HT1080 (cell line): ENCODE measurements around the gene HBZ. TPM values are rescaled to one million over a fixed set of nuclear protein-coding genes. Genes with fewer than 3 reads are reported as not detected.
"Not testable (repeated sequence)": the region's sequence is repeated elsewhere in the genome, so short reads cannot be mapped to it uniquely, and the experiment has no call there.

Source experiments
- DNase-seq: peaks from one replicate; pipeline ENCODE4 v3.0.0-alpha.2; 2015; ENCODE audit warnings: low read depth
- total RNA-seq: library from RNA; depleted of rRNA; stranded (reverse); fragments of >200 nt; shearing (Covaris generic); gene quantifications from 2 replicates; pipeline ENCODE4 v1.2.3, GENCODE V29; 2014

Gene HBZ
- total RNA-seq, 1 experiment from 2014 or later = not detected

DNA sequence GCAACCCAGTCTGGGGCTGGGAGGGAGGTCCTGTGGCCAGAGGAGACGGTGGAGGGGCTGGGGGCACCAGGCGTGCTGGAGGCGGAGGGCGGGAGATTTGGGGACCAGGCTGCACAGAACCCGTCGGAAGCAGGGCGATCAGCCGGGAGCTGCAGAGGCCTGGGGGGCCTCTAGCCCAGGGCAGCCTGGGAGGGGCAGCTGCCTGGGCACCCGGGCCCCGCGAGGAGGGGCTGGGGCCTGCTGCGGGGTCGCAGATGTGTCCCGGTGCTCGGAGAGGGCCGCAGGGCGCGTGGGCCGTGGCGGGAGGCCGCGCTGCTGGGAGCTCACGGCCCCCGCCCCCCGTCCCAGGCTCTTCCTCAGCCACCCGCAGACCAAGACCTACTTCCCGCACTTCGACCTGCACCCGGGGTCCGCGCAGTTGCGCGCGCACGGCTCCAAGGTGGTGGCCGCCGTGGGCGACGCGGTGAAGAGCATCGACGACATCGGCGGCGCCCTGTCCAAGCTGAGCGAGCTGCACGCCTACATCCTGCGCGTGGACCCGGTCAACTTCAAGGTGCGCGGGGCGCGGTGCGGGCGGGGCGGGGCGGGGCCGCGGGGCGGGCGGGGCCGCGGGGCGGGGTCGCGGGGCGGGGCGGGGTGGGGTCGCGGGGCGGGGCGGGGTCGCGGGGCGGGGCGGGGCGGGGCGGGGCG lies 11.8 kb downstream of the HBZ start:
- not testable (repeated sequence) for DNase-seq

DNA sequence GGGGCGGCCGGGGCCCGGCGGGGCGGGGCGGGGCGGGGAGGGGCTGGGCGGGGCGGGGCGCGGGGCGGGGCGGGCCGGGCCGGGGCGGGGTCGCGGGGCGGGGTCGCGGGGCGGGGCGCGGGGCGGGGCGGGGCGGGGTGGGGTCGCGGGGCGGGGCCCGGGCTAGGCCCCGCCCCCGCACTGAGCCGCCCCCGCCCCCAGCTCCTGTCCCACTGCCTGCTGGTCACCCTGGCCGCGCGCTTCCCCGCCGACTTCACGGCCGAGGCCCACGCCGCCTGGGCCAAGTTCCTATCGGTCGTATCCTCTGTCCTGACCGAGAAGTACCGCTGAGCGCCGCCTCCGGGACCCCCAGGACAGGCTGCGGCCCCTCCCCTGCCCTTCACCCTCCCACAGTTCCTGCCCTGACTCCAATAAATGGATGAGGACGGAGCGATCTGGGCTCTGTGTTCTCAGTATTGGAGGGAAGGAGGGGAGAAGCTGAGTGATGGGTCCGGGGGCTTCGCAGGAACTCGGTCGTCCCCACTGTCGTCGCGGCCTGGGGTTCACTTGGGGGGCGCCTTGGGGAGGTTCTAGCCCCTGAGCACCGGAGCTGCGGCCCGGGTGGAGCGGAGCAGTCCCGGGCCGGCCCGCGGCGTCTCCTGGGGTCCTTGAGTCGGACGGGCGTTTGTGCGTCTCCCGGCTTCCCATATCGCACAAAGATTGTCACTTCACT lies 12.5 kb downstream of the HBZ start:
- no peak for DNase-seq

DNA sequence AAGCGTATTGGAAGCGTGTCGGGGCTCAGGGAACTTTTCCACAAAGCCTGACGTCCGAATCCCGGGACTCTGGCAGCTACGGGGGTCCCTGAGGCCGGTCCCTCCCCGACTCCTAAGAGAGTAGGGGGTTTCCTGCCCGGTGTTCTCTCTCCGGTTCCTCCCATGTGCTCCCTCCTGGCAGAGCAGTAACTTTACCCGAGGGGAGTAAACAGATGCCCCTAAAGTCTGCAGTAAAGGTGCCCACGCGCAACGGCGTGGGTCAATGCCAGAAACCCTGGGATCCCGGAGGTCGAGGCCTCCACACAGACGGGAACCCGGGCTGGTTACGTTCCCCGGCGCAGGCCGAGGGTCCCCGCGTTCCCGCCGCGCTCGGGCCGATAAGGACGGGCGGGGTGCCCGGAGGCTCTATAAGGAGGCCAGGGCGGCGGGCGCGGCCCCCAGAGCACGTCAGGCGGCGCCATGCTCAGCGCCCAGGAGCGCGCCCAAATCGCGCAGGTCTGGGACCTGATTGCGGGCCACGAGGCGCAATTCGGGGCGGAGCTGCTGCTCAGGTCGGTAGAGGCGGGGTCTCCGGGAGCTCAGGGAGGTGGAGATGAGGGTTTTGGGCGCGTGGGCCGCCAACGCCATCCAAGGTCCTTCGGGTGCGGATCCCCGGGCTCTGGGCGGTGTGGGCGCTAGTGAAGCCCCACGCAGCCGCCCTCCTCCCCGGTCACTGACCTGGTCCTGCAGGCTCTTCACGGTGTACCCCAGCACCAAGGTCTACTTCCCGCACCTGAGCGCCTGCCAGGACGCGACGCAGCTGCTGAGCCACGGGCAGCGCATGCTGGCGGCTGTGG lies 13.3 kb downstream of the HBZ start, which contains the start of gene HBM:
Gene HBM, plus strand, starts transcription at position 440 of the 836 bp plus-strand sequence. Its CDS starts 20 bp downstream, at position 460.
- no peak for DNase-seq

DNA sequence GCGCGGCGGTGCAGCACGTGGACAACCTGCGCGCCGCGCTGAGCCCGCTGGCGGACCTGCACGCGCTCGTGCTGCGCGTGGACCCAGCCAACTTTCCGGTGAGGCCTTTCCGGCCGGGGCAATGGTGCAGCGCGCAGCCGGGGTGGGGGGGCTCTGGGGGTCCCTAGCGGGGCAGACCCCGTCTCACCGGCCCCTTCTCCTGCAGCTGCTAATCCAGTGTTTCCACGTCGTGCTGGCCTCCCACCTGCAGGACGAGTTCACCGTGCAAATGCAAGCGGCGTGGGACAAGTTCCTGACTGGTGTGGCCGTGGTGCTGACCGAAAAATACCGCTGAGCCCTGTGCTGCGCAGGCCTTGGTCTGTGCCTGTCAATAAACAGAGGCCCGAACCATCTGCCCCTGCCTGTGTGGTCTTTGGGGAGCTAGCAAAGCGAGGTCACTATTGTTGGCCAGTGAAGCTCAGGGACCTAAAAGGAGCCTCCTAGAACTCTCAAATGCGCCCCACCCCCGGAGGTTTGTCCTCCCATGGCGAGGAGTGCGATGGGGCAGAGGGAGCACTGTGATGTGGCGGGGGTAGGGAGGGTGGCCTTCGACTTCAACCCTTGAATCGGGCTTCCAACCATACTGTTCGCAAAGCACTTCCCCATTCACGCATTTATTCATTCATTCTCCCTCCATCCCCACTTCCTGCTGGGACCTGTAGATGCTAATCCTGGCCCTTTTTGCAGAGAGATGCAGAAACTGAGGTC lies 14.1 kb downstream of the HBZ start:
- no peak for DNase-seq

DNA sequence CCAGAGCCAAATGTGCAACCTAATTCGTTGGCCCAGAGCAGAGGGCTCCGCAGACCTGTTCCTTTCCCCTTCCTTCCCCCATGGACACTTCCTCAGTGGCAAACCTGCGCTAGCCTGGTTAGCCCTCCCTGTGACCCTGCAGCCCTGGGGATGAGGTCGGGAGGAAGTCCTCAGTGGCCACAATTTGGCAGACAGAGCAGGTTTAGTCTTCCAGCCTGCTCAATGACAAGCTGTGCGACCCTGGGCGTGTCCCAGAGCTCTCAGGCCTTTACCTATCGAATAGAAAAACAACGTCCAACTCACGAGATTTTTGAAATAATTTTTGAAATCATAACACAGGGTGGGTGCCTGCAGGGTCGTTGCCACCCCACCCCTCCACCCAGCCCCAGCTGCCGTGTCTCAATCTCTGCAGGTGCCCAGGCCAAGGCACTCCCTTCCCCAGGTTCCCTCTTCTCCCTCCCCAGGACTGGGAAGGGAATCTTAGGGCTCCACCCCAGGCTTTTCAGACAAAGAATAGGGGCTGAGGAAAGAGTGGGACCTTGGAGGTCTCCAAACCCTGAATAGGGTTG lies 14.8 kb downstream of the HBZ start:
- DNase-seq = no peak

DNA sequence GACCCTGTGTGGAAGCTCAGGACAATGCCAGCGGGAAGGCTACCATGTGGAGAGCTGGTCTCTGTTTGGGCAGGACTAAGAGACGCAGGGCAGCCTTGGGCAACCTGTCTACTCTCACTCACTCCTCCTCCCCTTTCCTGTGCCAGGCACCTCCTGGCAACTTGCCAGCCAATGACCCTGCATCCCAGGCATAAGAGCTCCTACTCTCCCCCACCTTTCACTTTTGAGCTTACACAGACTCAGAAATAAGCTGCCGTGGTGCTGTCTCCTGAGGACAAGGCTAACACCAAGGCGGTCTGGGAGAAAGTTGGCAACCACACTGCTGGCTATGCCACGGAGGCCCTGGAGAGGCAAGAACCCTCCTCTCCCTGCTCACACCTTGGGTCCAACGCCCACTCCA lies 16.0 kb downstream of the HBZ start:
- DNase-seq = no peak

DNA sequence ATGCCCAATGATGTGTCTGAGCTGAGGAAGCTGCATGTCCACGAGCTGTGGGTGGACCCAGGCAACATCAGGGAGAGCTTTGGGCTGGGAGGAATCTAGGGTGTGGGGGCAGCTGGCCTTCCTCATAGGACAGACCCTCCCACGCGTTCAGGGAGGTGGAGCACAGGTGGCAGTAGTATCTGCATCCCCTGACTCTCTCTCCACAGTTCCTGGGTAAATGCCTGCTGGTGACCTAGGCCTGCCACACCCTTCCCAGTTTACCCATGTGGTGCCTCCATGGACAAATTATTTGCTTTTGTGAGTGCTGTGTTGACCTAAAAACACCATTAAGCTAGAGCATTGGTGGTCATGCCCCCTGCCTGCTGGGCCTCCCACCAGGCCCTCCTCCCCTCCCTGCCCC lies 16.6 kb downstream of the HBZ start:
- DNase-seq = no peak

DNA sequence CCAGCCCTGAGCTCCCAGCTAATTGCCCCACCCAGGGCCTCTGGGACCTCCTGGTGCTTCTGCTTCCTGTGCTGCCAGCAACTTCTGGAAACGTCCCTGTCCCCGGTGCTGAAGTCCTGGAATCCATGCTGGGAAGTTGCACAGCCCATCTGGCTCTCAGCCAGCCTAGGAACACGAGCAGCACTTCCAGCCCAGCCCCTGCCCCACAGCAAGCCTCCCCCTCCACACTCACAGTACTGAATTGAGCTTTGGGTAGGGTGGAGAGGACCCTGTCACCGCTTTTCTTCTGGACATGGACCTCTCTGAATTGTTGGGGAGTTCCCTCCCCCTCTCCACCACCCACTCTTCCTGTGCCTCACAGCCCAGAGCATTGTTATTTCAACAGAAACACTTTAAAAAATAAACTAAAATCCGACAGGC lies 17.7 kb downstream of the HBZ start:
- peak; percentile 35 for DNase-seq

DNA sequence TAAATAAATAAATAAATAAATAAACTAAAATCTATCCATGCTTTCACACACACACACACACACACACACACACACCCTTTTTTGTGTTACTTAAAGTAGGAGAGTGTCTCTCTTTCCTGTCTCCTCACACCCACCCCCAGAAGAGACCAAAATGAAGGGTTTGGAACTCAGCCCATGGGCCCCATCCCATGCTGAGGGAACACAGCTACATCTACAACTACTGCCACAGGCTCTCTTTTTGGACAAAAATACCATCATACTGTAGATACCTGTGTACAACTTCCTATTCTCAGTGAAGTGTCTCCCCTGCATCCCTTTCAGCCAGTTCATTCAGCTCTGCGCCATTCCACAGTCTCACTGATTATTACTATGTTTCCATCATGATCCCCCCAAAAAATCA lies 18.3 kb downstream of the HBZ start:
- DNase-seq = no peak

DNA sequence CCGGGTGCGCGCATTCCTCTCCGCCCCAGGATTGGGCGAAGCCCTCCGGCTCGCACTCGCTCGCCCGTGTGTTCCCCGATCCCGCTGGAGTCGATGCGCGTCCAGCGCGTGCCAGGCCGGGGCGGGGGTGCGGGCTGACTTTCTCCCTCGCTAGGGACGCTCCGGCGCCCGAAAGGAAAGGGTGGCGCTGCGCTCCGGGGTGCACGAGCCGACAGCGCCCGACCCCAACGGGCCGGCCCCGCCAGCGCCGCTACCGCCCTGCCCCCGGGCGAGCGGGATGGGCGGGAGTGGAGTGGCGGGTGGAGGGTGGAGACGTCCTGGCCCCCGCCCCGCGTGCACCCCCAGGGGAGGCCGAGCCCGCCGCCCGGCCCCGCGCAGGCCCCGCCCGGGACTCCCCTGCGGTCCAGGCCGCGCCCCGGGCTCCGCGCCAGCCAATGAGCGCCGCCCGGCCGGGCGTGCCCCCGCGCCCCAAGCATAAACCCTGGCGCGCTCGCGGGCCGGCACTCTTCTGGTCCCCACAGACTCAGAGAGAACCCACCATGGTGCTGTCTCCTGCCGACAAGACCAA lies 20.0 kb downstream of the HBZ start, which contains the start of gene HBA2:
Gene HBA2, plus strand, starts transcription at position 503 of the 568 bp plus-strand sequence. Its CDS starts 37 bp downstream, at position 540.
- DNase-seq = not testable (repeated sequence)

DNA sequence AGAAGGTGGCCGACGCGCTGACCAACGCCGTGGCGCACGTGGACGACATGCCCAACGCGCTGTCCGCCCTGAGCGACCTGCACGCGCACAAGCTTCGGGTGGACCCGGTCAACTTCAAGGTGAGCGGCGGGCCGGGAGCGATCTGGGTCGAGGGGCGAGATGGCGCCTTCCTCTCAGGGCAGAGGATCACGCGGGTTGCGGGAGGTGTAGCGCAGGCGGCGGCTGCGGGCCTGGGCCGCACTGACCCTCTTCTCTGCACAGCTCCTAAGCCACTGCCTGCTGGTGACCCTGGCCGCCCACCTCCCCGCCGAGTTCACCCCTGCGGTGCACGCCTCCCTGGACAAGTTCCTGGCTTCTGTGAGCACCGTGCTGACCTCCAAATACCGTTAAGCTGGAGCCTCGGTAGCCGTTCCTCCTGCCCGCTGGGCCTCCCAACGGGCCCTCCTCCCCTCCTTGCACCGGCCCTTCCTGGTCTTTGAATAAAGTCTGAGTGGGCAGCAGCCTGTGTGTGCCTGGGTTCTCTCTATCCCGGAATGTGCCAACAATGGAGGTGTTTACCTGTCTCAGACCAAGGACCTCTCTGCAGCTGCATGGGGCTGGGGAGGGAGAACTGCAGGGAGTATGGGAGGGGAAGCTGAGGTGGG lies 20.9 kb downstream of the HBZ start:
- not testable (repeated sequence) for DNase-seq

DNA sequence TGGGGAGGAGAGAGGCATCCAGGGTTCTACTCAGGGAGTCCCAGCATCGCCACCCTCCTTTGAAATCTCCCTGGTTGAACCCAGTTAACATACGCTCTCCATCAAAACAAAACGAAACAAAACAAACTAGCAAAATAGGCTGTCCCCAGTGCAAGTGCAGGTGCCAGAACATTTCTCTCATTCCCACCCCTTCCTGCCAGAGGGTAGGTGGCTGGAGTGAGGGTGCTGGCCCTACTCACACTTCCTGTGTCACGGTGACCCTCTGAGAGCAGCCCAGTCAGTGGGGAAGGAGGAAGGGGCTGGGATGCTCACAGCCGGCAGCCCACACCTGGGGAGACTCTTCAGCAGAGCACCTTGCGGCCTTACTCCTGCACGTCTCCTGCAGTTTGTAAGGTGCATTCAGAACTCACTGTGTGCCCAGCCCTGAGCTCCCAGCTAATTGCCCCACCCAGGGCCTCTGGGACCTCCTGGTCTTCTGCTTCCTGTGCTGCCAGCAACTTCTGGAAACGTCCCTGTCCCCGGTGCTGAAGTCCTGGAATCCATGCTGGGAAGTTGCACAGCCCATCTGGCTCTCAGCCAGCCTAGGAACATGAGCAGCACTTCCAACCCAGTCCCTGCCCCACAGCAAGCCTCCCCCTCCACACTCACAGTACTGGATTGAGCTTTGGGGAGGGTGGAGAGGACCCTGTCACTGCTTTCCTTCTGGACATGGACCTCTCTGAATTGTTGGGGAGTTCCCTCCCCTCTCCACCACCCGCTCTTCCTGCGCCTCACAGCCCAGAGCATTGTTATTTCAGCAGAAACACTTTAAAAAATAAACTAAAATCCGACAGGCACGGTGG lies 21.7 kb downstream of the HBZ start:
- peak; percentile 44 for DNase-seq

DNA sequence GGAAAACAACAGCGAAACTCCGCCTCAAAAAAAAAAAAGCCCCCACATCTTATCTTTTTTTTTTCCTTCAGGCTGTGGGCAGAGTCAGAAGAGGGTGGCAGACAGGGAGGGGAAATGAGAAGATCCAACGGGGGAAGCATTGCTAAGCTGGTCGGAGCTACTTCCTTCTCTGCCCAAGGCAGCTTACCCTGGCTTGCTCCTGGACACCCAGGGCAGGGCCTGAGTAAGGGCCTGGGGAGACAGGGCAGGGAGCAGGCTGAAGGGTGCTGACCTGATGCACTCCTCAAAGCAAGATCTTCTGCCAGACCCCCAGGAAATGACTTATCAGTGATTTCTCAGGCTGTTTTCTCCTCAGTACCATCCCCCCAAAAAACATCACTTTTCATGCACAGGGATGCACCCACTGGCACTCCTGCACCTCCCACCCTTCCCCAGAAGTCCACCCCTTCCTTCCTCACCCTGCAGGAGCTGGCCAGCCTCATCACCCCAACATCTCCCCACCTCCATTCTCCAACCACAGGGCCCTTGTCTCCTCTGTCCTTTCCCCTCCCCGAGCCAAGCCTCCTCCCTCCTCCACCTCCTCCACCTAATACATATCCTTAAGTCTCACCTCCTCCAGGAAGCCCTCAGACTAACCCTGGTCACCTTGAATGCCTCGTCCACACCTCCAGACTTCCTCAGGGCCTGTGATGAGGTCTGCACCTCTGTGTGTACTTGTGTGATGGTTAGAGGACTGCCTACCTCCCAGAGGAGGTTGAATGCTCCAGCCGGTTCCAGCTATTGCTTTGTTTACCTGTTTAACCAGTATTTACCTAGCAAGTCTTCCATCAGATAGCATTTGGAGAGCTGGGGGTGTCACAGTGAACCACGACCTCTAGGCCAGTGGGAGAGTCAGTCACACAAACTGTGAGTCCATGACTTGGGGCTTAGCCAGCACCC lies 22.8 kb downstream of the HBZ start:
- DNase-seq = no peak

DNA sequence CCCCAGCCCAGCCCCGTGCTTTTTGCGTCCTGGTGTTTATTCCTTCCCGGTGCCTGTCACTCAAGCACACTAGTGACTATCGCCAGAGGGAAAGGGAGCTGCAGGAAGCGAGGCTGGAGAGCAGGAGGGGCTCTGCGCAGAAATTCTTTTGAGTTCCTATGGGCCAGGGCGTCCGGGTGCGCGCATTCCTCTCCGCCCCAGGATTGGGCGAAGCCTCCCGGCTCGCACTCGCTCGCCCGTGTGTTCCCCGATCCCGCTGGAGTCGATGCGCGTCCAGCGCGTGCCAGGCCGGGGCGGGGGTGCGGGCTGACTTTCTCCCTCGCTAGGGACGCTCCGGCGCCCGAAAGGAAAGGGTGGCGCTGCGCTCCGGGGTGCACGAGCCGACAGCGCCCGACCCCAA lies 23.6 kb downstream of the HBZ start:
- not testable (repeated sequence) for DNase-seq

DNA sequence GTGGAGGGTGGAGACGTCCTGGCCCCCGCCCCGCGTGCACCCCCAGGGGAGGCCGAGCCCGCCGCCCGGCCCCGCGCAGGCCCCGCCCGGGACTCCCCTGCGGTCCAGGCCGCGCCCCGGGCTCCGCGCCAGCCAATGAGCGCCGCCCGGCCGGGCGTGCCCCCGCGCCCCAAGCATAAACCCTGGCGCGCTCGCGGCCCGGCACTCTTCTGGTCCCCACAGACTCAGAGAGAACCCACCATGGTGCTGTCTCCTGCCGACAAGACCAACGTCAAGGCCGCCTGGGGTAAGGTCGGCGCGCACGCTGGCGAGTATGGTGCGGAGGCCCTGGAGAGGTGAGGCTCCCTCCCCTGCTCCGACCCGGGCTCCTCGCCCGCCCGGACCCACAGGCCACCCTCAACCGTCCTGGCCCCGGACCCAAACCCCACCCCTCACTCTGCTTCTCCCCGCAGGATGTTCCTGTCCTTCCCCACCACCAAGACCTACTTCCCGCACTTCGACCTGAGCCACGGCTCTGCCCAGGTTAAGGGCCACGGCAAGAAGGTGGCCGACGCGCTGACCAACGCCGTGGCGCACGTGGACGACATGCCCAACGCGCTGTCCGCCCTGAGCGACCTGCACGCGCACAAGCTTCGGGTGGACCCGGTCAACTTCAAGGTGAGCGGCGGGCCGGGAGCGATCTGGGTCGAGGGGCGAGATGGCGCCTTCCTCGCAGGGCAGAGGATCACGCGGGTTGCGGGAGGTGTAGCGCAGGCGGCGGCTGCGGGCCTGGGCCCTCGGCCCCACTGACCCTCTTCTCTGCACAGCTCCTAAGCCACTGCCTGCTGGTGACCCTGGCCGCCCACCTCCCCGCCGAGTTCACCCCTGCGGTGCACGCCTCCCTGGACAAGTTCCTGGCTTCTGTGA lies 24.3 kb downstream of the HBZ start, which contains the start of gene HBA1:
Gene HBA1, plus strand, starts transcription at position 204 of the 906 bp plus-strand sequence. Its CDS starts 37 bp downstream, at position 241.
- not testable (repeated sequence) for DNase-seq

DNA sequence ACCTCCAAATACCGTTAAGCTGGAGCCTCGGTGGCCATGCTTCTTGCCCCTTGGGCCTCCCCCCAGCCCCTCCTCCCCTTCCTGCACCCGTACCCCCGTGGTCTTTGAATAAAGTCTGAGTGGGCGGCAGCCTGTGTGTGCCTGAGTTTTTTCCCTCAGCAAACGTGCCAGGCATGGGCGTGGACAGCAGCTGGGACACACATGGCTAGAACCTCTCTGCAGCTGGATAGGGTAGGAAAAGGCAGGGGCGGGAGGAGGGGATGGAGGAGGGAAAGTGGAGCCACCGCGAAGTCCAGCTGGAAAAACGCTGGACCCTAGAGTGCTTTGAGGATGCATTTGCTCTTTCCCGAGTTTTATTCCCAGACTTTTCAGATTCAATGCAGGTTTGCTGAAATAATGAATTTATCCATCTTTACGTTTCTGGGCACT lies 25.0 kb downstream of the HBZ start:
- DNase-seq = no peak
